Myocyte (in vitro differentiated cells): ENCODE results near the gene LDB3. TPM values are rescaled to one million over a fixed set of nuclear protein-coding genes. Genes with fewer than 3 reads are reported as not detected.
"Not testable (repeated sequence)": the region's sequence is repeated elsewhere in the genome, so short reads cannot be mapped to it uniquely, and the experiment has no call there.

Experiments used
- DNase-seq: peaks from one replicate; pipeline ENCODE4 v3.0.0-alpha.2; 2012; ENCODE audit warnings: low read depth
- polyA plus RNA-seq: library from polyadenylated mRNA; unstranded; fragments of >200 nt; gene quantifications from one replicate; pipeline ENCODE4 v1.2.1, GENCODE V29; 2012; ENCODE audit warnings: missing spikeins
- total RNA-seq: library from RNA; depleted of rRNA; stranded (reverse); fragments of >200 nt; gene quantifications from 2 replicates; pipeline ENCODE4 v1.2.3, GENCODE V29; 2014

LDB3 gene
- total RNA-seq: 107 and 137 TPM in 2 replicates
- polyA plus RNA-seq: 62.2 TPM

GRCh38 chr10:86668297-86669165 is at the start of gene LDB3:
TSS of gene LDB3 (plus strand) at chr10:86668511. CDS start at chr10:86668692, 181 bp downstream.
- DNase-seq: peak; percentile 95

GRCh38 chr10:86628311-86628710 is 40.0 kb upstream of the LDB3 start:
- DNase-seq: no peak

GRCh38 chr10:86630079-86630478 is 38.2 kb upstream of the LDB3 start:
- DNase-seq: peak; percentile 79

GRCh38 chr10:86632009-86632800 is 36.1 kb upstream of the LDB3 start:
- DNase-seq: no peak

- no peak for DNase-seq
Measured at GRCh38 chr10:86632951-86633350, 35.4 kb upstream of the LDB3 start.

- DNase-seq: peak; percentile 12
Measured at GRCh38 chr10:86635402-86635801, 32.9 kb upstream of the LDB3 start.

- DNase-seq: no peak
Measured at GRCh38 chr10:86636311-86636710, 32.0 kb upstream of the LDB3 start.

- DNase-seq: no peak
Measured at GRCh38 chr10:86642021-86642420, 26.3 kb upstream of the LDB3 start.

- DNase-seq: peak; percentile 32
Measured at GRCh38 chr10:86642499-86642898, 25.8 kb upstream of the LDB3 start.

- peak; percentile 49 for DNase-seq
Measured at GRCh38 chr10:86644152-86644793, 24.0 kb upstream of the LDB3 start.

GRCh38 chr10:86644794-86645445 is 23.4 kb upstream of the LDB3 start:
- no peak for DNase-seq

- not testable (repeated sequence) for DNase-seq
Measured at GRCh38 chr10:86645621-86646165, 22.6 kb upstream of the LDB3 start.

GRCh38 chr10:86646532-86646931 is 21.8 kb upstream of the LDB3 start:
- no peak for DNase-seq

GRCh38 chr10:86646933-86647332 is 21.4 kb upstream of the LDB3 start:
- no peak for DNase-seq

- DNase-seq: no peak
Measured at GRCh38 chr10:86647773-86648703, 20.3 kb upstream of the LDB3 start.

GRCh38 chr10:86648704-86649427 is 19.4 kb upstream of the LDB3 start:
- DNase-seq: peak; percentile 92

- DNase-seq: no peak
Measured at GRCh38 chr10:86649471-86650150, 18.7 kb upstream of the LDB3 start.

GRCh38 chr10:86650151-86650550 is 18.2 kb upstream of the LDB3 start:
- no peak for DNase-seq
